H1 (cell line): Measurements from ENCODE around the gene HSDL2. TPM values are rescaled to one million over a fixed set of nuclear protein-coding genes. Genes with fewer than 3 reads are reported as not detected.

Source experiments
- CTCF ChIA-PET: fragments of 300-600 bp; sonication (Branson Sonifier 250); formaldehyde crosslinking; loops from one replicate; lab custom pipeline; 2021; ENCODE audit not compliant: partially characterized antibody; lab: Charles Lee
- POLR2A ChIA-PET: fragments of 300-600 bp; sonication (Branson Sonifier 250); formaldehyde crosslinking; loops from one replicate; lab custom pipeline; 2021; ENCODE audit warnings: inconsistent platforms; ENCODE audit not compliant: partially characterized antibody; lab: Charles Lee
- DNase-seq, 2 experiments: peaks; one replicate each; pipeline versions ENCODE4 v3.0.0 to v3.0.0-alpha.2; 2010 to 2022; ENCODE audit warnings: low spot score in 2 of 2, low read depth in 1 of 2, mixed read lengths in 1 of 2
- FAIRE-seq: peaks from 2 replicates; lab custom pipeline; 2011; peaks lifted over from hg19 to GRCh38; lab: Jason Lieb, UNC
- H2AFZ ChIP-seq: 2 replicates; pipeline ENCODE4 v1.8.1; 2012; ENCODE audit warnings: low read length, inconsistent platforms
- H2AK5ac ChIP-seq: 2 replicates; pipeline ENCODE4 v1.6.1; 2013; ENCODE audit warnings: low read depth, low read length
- H2BK120ac ChIP-seq: replicated peaks from 2 replicates; pipeline ENCODE3; 2013; ENCODE audit warnings: low read depth, low read length, inconsistent platforms
- H2BK12ac ChIP-seq: 2 replicates; pipeline ENCODE4 v1.6.1; 2013; ENCODE audit warnings: low read depth, low read length
- H2BK15ac ChIP-seq: 2 replicates; pipeline ENCODE4 v1.6.1; 2013; ENCODE audit warnings: low read length
- H2BK20ac ChIP-seq: 2 replicates; pipeline ENCODE4 v1.6.1; 2013; ENCODE audit warnings: low read length
- H2BK5ac ChIP-seq: 2 replicates; pipeline ENCODE4 v1.6.1; 2013; ENCODE audit warnings: low read depth, low read length
- H3K14ac ChIP-seq: 2 replicates; pipeline ENCODE4 v1.6.1; 2013; ENCODE audit warnings: inconsistent platforms; ENCODE audit not compliant: insufficient read length
- H3K18ac ChIP-seq: 2 replicates; pipeline ENCODE4 v1.6.1; 2013; ENCODE audit warnings: low read length; ENCODE audit errors: extremely low read depth
- H3K23ac ChIP-seq: 2 replicates; pipeline ENCODE4 v1.6.1; 2013; ENCODE audit warnings: inconsistent platforms; ENCODE audit not compliant: insufficient read length
- H3K23me2 ChIP-seq: 2 replicates; pipeline ENCODE4 v1.6.1; 2013; ENCODE audit warnings: low read depth, low read length
- H3K27ac ChIP-seq: 2 replicates; pipeline ENCODE4 v1.6.1; 2011; ENCODE audit warnings: low read depth, low read length, inconsistent platforms
- H3K27me3 ChIP-seq, 4 experiments: replicated peaks in 1 of 4; 1 replicate in 1 of 4; 2 replicates in 3 of 4; pipeline versions ENCODE4 v1.6.1 to v1.8.1; 2011 to 2013; ENCODE audit warnings: low read length in 3 of 4, mild to moderate bottlenecking in 3 of 4, inconsistent platforms in 2 of 4, mixed read lengths in 2 of 4, moderate library complexity in 1 of 4; ENCODE audit not compliant: control insufficient read depth in 3 of 4, insufficient read depth in 3 of 4; ENCODE audit errors: extremely low read depth in 1 of 4
- H3K36me3 ChIP-seq, 4 experiments: 2 replicates each; pipeline versions ENCODE4 v1.6.1 to v1.8.1; 2011 to 2013; ENCODE audit warnings: mild to moderate bottlenecking in 4 of 4, low read length in 3 of 4, moderate library complexity in 2 of 4, control low read depth in 1 of 4, inconsistent platforms in 1 of 4; ENCODE audit not compliant: insufficient read depth in 4 of 4, control insufficient read depth in 2 of 4
- H3K4ac ChIP-seq: replicated peaks from 2 replicates; pipeline ENCODE3; 2013; ENCODE audit warnings: low read length, low read depth, mixed read lengths, inconsistent platforms; ENCODE audit not compliant: insufficient read length
- H3K4me1 ChIP-seq, 4 experiments: replicated peaks in 1 of 4; 1 replicate in 1 of 4; 2 replicates in 3 of 4; pipeline versions ENCODE4 v1.6.1 to v1.8.1; 2011 to 2013; ENCODE audit warnings: low read length in 3 of 4, inconsistent platforms in 2 of 4, mixed read lengths in 1 of 4; ENCODE audit not compliant: insufficient read depth in 4 of 4, control insufficient read depth in 3 of 4
- H3K4me2 ChIP-seq, 2 experiments: 2 replicates each; pipeline versions ENCODE4 v1.6.1 to v1.8.1; 2011 to 2013; ENCODE audit warnings: low read depth in 2 of 2, low read length in 2 of 2, control low read depth in 1 of 2, inconsistent platforms in 1 of 2, mild to moderate bottlenecking in 1 of 2; ENCODE audit not compliant: insufficient read depth in 1 of 2
- H3K4me3 ChIP-seq, 4 experiments: fragments of 200-600, 300-600 bp in 1 of 4; sonication (generic), shearing (Covaris generic), sonication (Bioruptor Twin) in 1 of 4; 2 replicates each; pipeline versions ENCODE4 v1.5.1 to v1.8.1; 2011 to 2016; ENCODE audit warnings: low read length in 4 of 4, low read depth in 3 of 4, control low read depth in 2 of 4, inconsistent platforms in 2 of 4, mild to moderate bottlenecking in 2 of 4, mixed read lengths in 1 of 4, moderate library complexity in 1 of 4; ENCODE audit not compliant: insufficient read depth in 2 of 4; ENCODE audit errors: extremely low read depth in 1 of 4
- H3K56ac ChIP-seq: replicated peaks from 2 replicates; pipeline ENCODE3; 2013; ENCODE audit warnings: low read depth, mild to moderate bottlenecking, mixed read lengths, low read length, inconsistent platforms; ENCODE audit not compliant: insufficient read length
- H3K79me1 ChIP-seq: 2 replicates; pipeline ENCODE4 v1.6.1; 2013; ENCODE audit warnings: low read depth, low read length, control low read depth
- H3K79me2 ChIP-seq, 2 experiments: 2 replicates each; pipeline versions ENCODE4 v1.6.1 to v1.8.1; 2012 to 2013; ENCODE audit warnings: low read length in 2 of 2, mild to moderate bottlenecking in 2 of 2, inconsistent platforms in 1 of 2; ENCODE audit not compliant: insufficient read depth in 2 of 2, control insufficient read depth in 1 of 2
- H3K9ac ChIP-seq, 4 experiments: replicated peaks in 1 of 4; 1 replicate in 1 of 4; 2 replicates in 3 of 4; pipeline versions ENCODE4 v1.6.1 to v1.8.1; 2011 to 2013; ENCODE audit warnings: low read depth in 3 of 4, low read length in 3 of 4, control low read depth in 2 of 4, mild to moderate bottlenecking in 2 of 4, moderate library complexity in 2 of 4, inconsistent platforms in 1 of 4; ENCODE audit errors: extremely low read depth in 1 of 4
- H3K9me3 ChIP-seq, 2 experiments: 2 replicates each; pipeline versions ENCODE4 v1.6.1 to v1.8.1; 2012 to 2013; ENCODE audit warnings: mild to moderate bottlenecking in 2 of 2, moderate library complexity in 2 of 2, control low read depth in 1 of 2, inconsistent platforms in 1 of 2, low read depth in 1 of 2, low read length in 1 of 2, mixed read lengths in 1 of 2; ENCODE audit not compliant: insufficient read depth in 2 of 2
- H4K20me1 ChIP-seq, 2 experiments: replicated peaks in 1 of 2; 2 replicates each; pipeline versions ENCODE3 to v1.8.1; 2011 to 2013; ENCODE audit warnings: inconsistent platforms in 2 of 2, low read length in 2 of 2, mild to moderate bottlenecking in 1 of 2; ENCODE audit not compliant: insufficient read depth in 2 of 2, control insufficient read depth in 1 of 2
- H4K5ac ChIP-seq: 2 replicates; pipeline ENCODE4 v1.6.1; 2013; ENCODE audit warnings: low read length, low read depth, mixed read lengths, inconsistent platforms; ENCODE audit not compliant: insufficient read length
- H4K8ac ChIP-seq: 2 replicates; pipeline ENCODE4 v1.8.0; 2013; ENCODE audit warnings: mild to moderate bottlenecking, moderate library complexity, low read length, inconsistent platforms; ENCODE audit not compliant: insufficient read depth; ENCODE audit errors: extremely low read depth
- H4K91ac ChIP-seq: replicated peaks from 2 replicates; pipeline ENCODE3; 2013; ENCODE audit warnings: low read length, mixed read lengths, inconsistent platforms; ENCODE audit not compliant: insufficient read length
- BCL11A ChIP-seq, 2 experiments: IDR thresholded peaks; one replicate each; pipeline ENCODE4 v1.6.1; 2011; ENCODE audit warnings: low read depth in 2 of 2, low read length in 2 of 2, mild to moderate bottlenecking in 2 of 2
- CEBPB ChIP-seq: IDR thresholded peaks from 2 replicates; pipeline ENCODE4 v1.6.1; 2012; ENCODE audit warnings: low read depth, low read length
- CHD2 ChIP-seq: IDR thresholded peaks from 2 replicates; pipeline ENCODE4 v1.6.1; 2012; ENCODE audit warnings: low read length, improper control_type of control experiment
- E2F6 ChIP-seq: IDR thresholded peaks from 2 replicates; pipeline ENCODE4 v1.6.1; 2012; ENCODE audit warnings: inconsistent platforms
- KDM5A ChIP-seq: fragments of 200-600 bp; IDR thresholded peaks from 2 replicates; pipeline ENCODE4 v1.7.1; 2012; ENCODE audit warnings: mild to moderate bottlenecking, low read length, inconsistent platforms, mixed read lengths
- NANOG ChIP-seq: IDR thresholded peaks from 2 replicates; pipeline ENCODE4 v1.6.1; 2011; ENCODE audit warnings: low read length, low read depth, mild to moderate bottlenecking, inconsistent platforms; ENCODE audit not compliant: insufficient read depth, poor library complexity, severe bottlenecking
- PHF8 ChIP-seq: fragments of 200-600 bp; sonication (generic); conservative IDR thresholded peaks from 2 replicates; pipeline ENCODE4 v1.7.1; 2012; ENCODE audit warnings: low read depth, mild to moderate bottlenecking, inconsistent platforms, low read length, moderate library complexity
- POLR2AphosphoS5 ChIP-seq: IDR thresholded peaks from 2 replicates; pipeline ENCODE4 v1.6.1; 2011; ENCODE audit warnings: low read depth, low read length
- RBBP5 ChIP-seq: IDR thresholded peaks from 2 replicates; pipeline ENCODE4 v1.7.1; 2012; ENCODE audit warnings: low read depth, mild to moderate bottlenecking, inconsistent platforms, low read length, moderate library complexity, borderline replicate concordance
- RFX5 ChIP-seq: IDR thresholded peaks from 2 replicates; pipeline ENCODE4 v1.6.1; 2011; ENCODE audit warnings: low read depth, low read length, improper control_type of control experiment, borderline replicate concordance
- SIN3A ChIP-seq, 2 experiments: IDR thresholded peaks in 1 of 2; conservative IDR thresholded peaks in 1 of 2; 2 replicates each; pipeline ENCODE4 v1.6.1; 2011 to 2012; ENCODE audit warnings: low read length in 2 of 2, improper control_type of control experiment in 1 of 2, low read depth in 1 of 2, mild to moderate bottlenecking in 1 of 2
- SIRT6 ChIP-seq: IDR thresholded peaks from one replicate; pipeline ENCODE4 v1.7.1; 2012; ENCODE audit warnings: low read length, inconsistent platforms
- SIX5 ChIP-seq: IDR thresholded peaks from 2 replicates; pipeline ENCODE4 v1.6.1; 2011; ENCODE audit warnings: mild to moderate bottlenecking, low read depth, low read length
- WGBS, 2 experiments: shearing (Covaris generic) in 1 of 2; methylation state at CpG; one replicate each; pipeline versions ENCODE4 v1.1.6 to v1.1.7; 2013 to 2015; ENCODE audit warnings: low lambda C conversion rate in 2 of 2, mixed read lengths in 2 of 2, inconsistent platforms in 1 of 2, low coverage in 1 of 2, missing lambda C conversion rate in 1 of 2; ENCODE audit not compliant: insufficient replicate concordance in 2 of 2, insufficient coverage in 1 of 2, insufficient read length in 1 of 2; ENCODE audit errors: extremely low coverage in 1 of 2, missing lambda C conversion rate in 1 of 2; 5-methylcytosine and 5-hydroxymethylcytosine counted together
- polyA plus RNA-seq, 7 experiments: library from polyadenylated mRNA; depleted of rRNA in 3 of 7; stranded (reverse) in 5 of 7; unstranded in 2 of 7; fragments of >200 nt in 5 of 7; fragments of 200-250 nt in 2 of 7; gene quantifications; 1 replicate in 5 of 7; 2 replicates in 1 of 7; 4 replicates in 1 of 7; pipeline versions ENCODE4 v1.2.1 to v1.2.3, GENCODE V29; 2011 to 2013; ENCODE audit warnings: missing spikeins in 2 of 7, mixed read lengths in 2 of 7
- total RNA-seq: library from RNA; stranded (reverse); fragmentation: NEBNext Ultra II Directional; extraction: Animal tissue kit (Norgen Biotek cat#: 25700); gene quantifications from 2 replicates; pipeline ENCODE4 v1.2.1, GENCODE V29; 2021
- TF ChIP-seq, protein P1 (sequence below): IDR thresholded peaks from 2 replicates; pipeline ENCODE4 v1.6.1; 2011; ENCODE audit warnings: low read depth, mild to moderate bottlenecking, low read length; ENCODE audit not compliant: insufficient read depth

The HSDL2 gene
- total and polyA plus RNA-seq, 2 of the 8 experiments (the other 6 are each of a cell fraction or from before 2014, with no cell fraction given) = 6.6 to 15.4 TPM

- no peak overlapping the region for H2BK120ac ChIP-seq
- H3K18ac ChIP-seq = no peak overlapping the region
- H4K20me1 ChIP-seq = no peaks in the 10 kb centered on the region
- no peak overlapping the region for H3K4me2 ChIP-seq
- H3K79me2 ChIP-seq = no peaks in the 10 kb centered on the region
- no peak overlapping the region for H2BK12ac ChIP-seq
- no peak overlapping the region for H2BK5ac ChIP-seq
- H2BK15ac ChIP-seq = no peak overlapping the region
- H3K23me2 ChIP-seq = peaks cover 5% of the 10 kb centered on the region
- no peak overlapping the region for H3K4ac ChIP-seq
- FAIRE-seq (no peak), DNase-seq (no peak)
- 94% methylated on average over 5 of the region's 5 CpGs; no CpG with 5 or more reads in 1 of the 2 experiments for WGBS, 2 experiments
- H2AK5ac ChIP-seq = no peak overlapping the region
- no peak overlapping the region for H2AFZ ChIP-seq
- H3K14ac ChIP-seq = no peak overlapping the region
- no peak overlapping the region for H3K56ac ChIP-seq
- H3K9ac ChIP-seq = no peak overlapping the region
- H3K4me3 ChIP-seq = no peak overlapping the region
- POLR2A ChIA-PET = no interaction called here
- no peak overlapping the region for H4K8ac ChIP-seq
- no peak overlapping the region for H3K27ac ChIP-seq
- CTCF ChIA-PET = interaction anchor here (1.5 kb wide), 1 partner anchor 13 kb away, joined by 3 read pairs; no protein-coding TSS in a partner anchor
- no peaks in the 10 kb centered on the region; a peak in 1 of 7 replicates for H3K4me1 ChIP-seq
- no peak overlapping the region for H4K91ac ChIP-seq
- H3K23ac ChIP-seq = no peak overlapping the region
- no peak overlapping the region for H4K5ac ChIP-seq
- H2BK20ac ChIP-seq = no peak overlapping the region
- no peaks in the 10 kb centered on the region for H3K36me3 ChIP-seq
- H3K9me3 ChIP-seq = no peaks in the 10 kb centered on the region
- no peaks in the 10 kb centered on the region for H3K79me1 ChIP-seq
- H3K27me3 ChIP-seq = no peaks in the 10 kb centered on the region
- TF ChIP-seq BCL11A (IDR thresholded peaks at IDR 0.05; ENCODE audit: low read depth in 2 of 2, low read length in 2 of 2) (no peak), RFX5 (no peak), RBBP5 (no peak), SIRT6 (no peak), POLR2AphosphoS5 (no peak), CHD2 (no peak), CEBPB (no peak), SIX5 (no peak), KDM5A (no peak), PHF8 (no peak), SIN3A (conservative IDR thresholded peaks at IDR 0.05 in 1 of 2, IDR thresholded peaks at IDR 0.05 in 1 of 2; ENCODE audit: low read depth in 1 of 2, low read length in 2 of 2) (no peak), NANOG (no peak), E2F6 (no peak)
- TF ChIP-seq, protein P1, sequence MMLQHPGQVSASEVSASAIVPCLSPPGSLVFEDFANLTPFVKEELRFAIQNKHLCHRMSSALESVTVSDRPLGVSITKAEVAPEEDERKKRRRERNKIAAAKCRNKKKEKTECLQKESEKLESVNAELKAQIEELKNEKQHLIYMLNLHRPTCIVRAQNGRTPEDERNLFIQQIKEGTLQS = no peak
Observed at GRCh38 chr9:112375361-112375760, 4.5 kb upstream of the HSDL2 start.
